GM19240 (cell line): ENCODE results near the gene TSHR.
"Not testable (repeated sequence)": the region's sequence is repeated elsewhere in the genome, so short reads cannot be mapped to it uniquely, and the experiment has no call there.

ENCODE experiments used
- DNase-seq: peaks from one replicate; pipeline ENCODE4 v3.0.0; 2011; ENCODE audit warnings: low spot score; ENCODE audit not compliant: insufficient read length

The TSHR gene

GRCh38 chr14:80992580-80992979 is 37.2 kb downstream of the TSHR start:
- no peak for DNase-seq

DNA sequence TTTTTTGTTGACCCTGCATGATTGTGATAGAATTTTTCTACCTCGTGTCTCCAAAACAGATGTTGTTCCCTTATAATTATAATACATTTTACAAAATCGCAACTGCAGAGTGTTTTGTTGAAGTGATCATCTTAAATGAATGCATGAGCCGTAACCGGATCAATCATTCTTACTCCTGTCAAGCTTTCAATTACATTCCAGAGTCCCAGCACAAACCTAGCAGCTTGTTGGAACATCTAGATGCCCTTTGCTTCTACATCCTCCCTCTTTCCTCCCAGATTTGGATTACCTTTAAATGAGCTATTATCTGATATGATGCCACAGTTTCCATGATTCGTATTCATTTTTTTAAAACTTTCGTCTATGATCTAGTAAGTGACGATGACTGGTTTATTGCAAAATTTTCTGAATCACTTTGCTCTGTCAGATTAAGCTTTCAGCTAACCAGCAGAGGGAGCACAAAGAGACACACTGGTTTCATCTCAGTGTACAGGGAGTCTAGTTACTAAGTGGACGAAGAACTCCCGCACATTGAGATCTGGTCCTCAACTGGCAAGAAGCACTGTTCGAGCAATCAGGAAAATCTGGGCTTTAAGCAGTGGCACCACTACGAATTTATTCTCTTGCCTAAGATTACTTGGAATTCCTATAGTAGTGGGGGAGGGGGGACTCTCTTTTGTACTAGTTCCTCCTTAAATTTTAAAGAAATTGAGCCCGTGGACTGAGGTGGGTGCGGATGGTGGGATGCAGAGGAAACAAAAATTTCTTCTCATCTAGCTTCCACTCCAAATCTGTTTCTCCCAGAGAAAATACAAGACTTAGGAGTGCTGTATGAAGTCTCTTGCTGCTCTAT is 40.9 kb downstream of the TSHR start:
- no peak for DNase-seq

- no peak for DNase-seq
Observed at GRCh38 chr14:81001447-81001846, 46.0 kb downstream of the TSHR start.

- no peak for DNase-seq
Observed at GRCh38 chr14:81004575-81004974, 49.2 kb downstream of the TSHR start.

GRCh38 chr14:81005540-81006228 is 50.3 kb downstream of the TSHR start:
- no peak for DNase-seq

GRCh38 chr14:81006266-81006665 is 50.8 kb downstream of the TSHR start:
- no peak for DNase-seq

GRCh38 chr14:81007131-81007530 is 51.7 kb downstream of the TSHR start:
- DNase-seq = no peak

GRCh38 chr14:81009346-81009745 is 53.9 kb downstream of the TSHR start:
- no peak for DNase-seq

- no peak for DNase-seq
Observed at GRCh38 chr14:81018251-81018650, 62.8 kb downstream of the TSHR start.

GRCh38 chr14:81018684-81019083 is 63.3 kb downstream of the TSHR start:
- no peak for DNase-seq

DNA sequence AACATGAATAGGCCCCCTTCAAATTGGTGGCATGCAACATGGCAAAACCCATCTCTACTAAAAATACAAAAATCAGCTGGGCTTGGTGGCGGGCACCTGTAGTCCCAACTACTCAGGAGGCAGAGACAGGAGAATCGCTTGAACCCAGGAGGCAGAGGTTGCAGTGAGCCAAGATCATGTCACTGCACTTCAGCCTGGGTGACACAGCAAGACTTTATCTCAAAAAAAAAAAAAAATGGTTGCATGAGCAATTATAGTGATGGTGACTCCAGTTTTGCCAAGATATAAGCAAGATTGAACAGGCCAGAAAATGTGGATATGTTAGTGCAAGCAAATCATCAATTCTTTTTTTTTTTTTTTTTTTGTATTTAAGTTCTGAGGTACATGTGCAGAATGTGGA is 63.7 kb downstream of the TSHR start:
- not testable (repeated sequence) for DNase-seq

GRCh38 chr14:81023095-81023710 is 67.8 kb downstream of the TSHR start:
- no peak for DNase-seq

- DNase-seq = no peak
Observed at GRCh38 chr14:81028461-81028860, 73.0 kb downstream of the TSHR start.

GRCh38 chr14:81031488-81031887 is 76.1 kb downstream of the TSHR start:
- DNase-seq = no peak

DNA sequence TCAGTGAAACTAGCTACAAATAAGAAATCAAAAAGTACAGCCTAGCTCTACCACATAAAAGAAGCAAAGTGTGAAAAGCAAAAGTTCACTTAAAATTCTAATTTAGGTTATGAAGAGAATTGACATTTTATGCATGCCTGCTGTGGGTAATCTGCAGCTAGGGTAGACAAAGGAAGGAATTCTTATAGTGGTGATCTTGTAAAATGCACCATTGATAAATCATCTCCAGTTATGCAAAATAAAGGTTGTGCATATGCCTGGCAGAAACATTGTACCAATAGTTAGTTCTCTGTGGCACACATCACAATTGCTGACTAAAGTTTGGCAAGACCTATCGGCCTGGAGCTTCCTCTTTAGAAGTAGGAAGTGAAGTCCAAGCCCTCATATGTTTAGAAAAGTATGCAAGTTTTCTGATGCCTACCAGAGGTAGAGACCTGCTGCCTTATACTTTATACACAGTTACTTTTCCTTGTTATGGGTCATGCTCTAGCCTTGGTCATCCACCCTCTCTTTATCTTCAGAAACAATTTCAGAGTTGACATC is 78.3 kb downstream of the TSHR start:
- DNase-seq = no peak

DNA sequence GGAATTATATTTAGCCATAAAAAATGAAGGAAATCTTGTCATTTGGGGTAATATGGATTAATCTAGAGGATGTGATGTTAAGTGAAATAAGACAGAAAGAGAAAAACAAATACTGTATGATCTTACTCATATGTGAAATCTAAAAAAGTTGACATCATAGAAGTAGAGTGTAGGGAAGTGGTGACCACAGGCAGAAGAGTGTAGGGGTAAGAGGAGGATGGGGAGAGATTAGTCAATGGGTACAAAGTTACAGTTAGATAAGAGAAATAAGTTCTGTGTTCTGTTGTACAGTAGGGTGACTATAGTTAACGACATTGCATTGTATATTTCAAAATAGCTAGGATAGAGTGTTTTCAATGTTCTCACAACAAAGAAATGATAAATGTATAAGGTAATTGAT is 87.0 kb downstream of the TSHR start:
- DNase-seq = no peak

GRCh38 chr14:81051547-81051946 is 96.1 kb downstream of the TSHR start:
- DNase-seq = no peak

- not testable (repeated sequence) for DNase-seq
Observed at GRCh38 chr14:81054057-81054456, 98.6 kb downstream of the TSHR start.

DNA sequence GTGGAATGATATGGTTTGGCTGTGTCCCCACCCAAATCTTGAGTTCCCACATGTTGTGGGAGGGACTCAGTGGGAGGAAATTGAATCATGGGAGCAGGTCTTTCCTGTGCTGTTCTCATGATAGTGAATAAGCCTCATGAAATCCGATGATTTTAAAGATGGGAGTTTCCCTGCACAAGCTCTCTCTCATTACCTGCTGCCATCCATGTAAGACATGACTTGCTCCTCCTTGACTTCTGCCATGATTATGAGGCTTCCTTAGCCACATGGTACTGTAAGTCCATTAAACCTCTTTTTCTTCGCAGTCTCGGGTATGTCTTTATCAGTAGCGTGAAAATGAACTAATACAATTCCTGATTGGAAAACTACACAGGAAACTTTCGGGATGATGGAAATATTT is 100.5 kb downstream of the TSHR start:
- DNase-seq = no peak

DNA sequence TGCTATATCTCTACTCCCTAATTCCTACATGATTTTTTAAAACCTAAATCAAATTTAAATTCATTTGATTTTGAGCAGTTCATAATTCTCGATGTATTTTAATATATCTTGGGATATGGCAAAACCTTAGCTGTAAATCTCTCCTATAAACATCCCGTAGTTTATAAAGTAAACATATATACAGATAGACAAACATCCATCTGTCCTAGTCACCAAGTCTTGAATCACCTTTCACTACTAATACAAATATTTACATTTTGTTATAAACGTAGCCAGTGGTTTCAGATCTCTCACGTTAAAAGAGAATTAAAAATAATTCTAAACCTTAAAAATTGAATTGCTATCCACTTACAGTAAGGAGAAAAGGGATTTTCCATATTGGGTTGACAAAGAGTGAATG is 107.0 kb downstream of the TSHR start:
- DNase-seq = no peak

GRCh38 chr14:81062816-81063215 is 107.4 kb downstream of the TSHR start:
- no peak for DNase-seq

- no peak for DNase-seq
Observed at GRCh38 chr14:81066672-81067071, 111.3 kb downstream of the TSHR start.
